HG02981 (cell line): ENCODE measurements around the gene TUBA3D.
"Not testable (repeated sequence)": the region's sequence is repeated elsewhere in the genome, so short reads cannot be mapped to it uniquely, and the experiment has no call there.

Experiments
- ATAC-seq: cut with Tn5 transposase; IDR thresholded peaks from one replicate; pipeline ENCODE4 v1.9.1; 2021; ENCODE audit warnings: mild to moderate bottlenecking, moderate library complexity; ENCODE audit not compliant: unreplicated experiment

TUBA3D gene

DNA sequence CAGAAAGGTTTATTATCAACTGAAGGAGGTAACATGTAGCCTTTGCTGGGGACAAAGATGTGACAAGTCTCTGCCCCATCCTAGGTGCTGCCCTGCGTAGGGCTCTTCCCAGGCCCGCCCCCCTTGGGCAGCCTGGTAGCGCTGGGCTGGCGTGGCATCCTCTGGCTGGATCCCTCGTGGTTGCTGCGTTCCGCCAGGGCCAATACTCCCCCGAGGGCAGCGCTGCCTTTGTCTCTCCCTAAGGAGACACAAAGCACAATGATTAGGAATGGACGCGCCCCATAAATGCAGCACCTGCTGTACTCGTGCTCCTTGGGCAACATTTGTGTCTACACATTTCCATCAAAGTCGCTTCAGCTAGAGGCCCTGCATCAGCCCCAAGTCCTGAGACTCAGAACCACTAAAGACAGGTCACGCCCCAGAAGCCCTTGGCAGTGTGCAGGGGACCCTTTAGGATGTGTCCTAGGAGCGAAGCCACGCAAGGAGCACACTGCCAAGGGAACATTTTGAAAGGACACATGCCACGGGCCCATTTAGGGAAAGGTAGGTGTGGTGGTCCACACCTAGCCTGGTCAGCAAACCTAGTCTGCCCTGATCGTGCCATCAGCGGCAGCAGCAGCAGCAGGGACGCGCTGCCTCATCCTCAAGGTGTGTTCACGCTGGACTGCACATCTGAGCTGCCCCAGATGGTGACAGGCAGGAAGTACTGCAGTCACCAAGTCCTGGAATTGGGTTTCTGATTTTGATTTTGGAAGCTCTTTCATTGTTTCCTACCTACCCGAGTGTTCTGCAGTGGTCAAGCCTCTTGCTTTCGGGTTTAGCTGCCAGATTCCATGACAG is 8.3 kb downstream of the TUBA3D start:
- ATAC-seq: not testable (repeated sequence)

DNA sequence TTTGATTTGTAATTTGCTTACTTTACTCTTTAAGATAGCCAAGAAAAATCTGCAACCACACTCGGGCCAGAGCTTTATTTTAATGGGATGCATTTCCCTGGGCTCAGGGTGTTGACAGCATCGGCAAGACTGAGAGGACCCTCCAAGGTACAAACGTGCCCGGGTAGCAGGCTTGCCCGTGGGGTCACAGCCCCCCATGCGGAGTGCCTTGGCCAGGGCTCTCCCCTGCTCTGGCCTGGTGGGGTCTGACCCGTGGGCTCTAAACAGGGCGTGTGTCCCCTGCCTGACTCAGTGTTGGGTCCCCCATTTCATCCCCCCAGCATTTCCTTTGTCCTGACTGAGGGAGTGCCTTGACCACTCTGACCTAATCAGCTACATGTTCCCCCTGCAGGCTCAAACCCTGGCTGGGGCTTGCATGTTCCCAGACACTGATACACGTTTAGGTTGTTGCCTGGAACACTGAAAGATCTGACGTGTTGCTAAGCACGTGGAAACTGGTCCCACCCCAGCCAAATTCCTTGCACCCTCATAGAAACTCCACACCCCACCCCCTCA is 9.1 kb downstream of the TUBA3D start:
- not testable (repeated sequence) for ATAC-seq

DNA sequence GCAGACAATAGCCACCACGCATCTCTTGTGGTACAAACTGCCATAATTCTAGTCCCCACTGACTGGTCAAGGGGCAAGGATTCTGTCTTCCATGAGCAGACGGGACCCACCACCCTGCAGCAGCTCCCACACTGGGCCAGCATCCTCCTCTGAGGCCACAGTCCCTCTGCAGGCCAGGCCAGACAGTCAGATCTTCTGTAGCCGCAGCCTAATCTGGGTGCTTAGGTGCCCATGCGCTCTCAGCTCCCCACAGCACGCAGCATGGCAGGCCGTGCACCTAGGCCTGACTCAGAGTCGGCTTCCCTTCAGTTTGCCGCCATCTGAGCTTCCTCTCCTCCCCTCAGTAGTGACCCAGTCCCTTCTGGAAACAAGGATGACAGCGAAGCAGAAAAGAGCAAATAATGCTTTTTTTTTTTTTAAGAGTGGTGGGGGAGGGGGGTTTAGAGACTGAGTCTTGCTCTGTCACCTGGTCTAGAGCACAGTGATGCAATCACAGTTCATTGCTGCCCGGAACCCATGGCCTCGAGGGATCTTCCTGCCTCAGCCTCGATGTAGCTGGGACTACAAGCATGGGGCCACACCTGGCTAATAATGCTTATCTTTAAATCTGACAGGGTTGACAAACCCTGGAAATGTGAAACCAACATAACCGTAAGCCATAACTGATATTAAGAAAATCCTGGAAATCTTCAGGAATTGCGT is 10.4 kb downstream of the TUBA3D start:
- not testable (repeated sequence) for ATAC-seq

DNA sequence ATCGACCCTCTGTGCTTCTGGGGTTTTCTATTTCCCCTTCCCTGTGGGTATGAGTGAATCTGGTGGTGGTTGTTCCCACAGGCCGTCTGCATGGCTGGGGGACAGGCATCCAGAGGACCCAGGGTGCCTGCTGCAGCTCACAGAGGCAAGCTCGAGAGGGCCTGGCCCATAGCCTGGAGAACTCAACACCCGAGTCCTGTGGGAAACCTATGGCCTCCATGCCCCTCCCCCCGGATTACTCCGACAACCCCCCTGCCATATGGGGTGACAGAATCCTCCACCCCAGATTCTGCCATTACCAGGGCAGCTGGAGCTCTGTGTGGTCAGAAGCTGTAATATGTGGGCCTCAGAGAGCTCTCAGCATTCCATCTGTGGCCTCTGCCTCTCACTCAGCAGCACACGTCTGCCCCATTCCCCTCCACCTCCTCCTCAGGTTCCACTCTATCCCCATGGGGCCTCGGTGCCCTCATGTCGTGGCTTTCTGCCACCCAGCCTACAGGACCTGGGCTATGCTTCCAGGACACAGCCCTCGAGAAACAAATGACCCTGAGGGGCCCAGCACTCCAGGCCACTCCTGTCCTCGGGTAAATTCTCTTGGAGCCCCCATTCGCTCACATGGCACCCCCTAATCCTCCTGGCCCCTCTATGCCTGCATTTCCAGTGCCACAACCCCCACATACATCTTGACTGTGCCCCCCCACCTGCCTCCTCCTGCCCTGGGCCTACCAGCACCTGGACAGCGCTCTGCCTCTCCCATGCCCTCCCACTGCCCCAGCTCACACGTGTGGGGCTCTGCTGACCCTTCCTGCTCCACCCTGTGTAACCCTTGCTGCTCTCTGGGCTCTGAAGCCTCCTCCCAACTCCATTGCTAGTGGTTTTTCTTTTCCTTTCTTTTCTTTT is 12.6 kb downstream of the TUBA3D start:
- ATAC-seq: no peak

DNA sequence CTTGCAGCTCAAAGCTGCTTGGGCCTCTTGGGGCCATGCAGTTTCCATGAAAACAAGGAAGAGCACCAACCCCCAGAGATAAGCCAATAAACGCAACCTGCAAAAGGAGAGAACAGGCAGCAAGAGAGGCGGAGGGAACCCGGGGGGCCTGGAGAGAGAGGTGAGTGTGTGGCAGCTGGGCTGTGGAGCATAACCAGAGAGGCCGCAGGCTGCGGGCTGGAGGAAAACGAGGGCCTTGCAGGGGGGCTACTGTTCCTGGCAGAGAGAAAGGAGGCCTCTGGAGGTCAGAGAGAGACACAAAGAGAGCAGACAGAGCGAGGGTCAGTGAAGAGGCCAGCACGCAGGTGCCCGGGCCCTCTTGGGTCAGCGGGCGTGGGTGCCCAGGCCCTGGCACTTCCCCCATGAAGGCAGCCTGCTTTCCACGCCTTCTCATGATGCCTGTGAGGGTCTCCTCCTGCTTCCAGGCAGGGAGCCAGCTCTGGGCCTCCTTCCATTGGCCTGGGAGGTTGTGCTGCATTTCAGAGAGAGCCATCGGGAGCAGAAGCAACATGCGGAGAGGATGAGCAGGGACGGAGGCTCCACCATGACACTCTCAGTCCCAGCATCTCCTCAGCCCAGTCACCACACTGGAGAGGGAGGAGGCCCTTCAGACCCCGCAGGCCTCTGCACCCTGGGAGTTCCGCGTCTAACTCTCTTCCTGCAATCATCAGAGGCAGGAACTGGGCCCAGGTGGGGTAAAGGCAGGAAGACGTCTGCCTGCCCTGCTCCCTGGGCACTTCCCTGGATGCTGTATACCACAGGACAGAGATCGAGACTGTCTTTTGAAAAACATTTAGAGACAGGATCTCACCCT is 14.9 kb downstream of the TUBA3D start:
- ATAC-seq: not testable (repeated sequence)

DNA sequence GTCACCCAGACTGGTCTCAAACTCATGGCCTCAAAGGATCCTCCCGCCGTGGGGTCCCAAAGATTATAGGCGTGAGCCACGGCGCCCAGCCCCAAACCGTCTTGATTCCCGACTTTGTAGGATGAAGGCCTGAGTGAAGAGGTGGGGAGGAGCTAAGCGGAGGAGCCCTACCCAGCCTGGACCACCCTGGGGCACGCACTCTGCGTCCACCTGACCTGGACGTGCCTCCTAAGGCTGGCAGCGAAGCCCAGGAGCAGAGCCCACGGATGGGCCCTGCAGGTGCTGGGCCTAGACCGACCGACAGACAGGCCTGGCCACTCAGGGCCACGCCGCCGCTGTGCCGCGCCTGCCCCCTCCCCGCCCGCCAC is 15.5 kb downstream of the TUBA3D start:
- ATAC-seq: not testable (repeated sequence)

- ATAC-seq: peak; percentile 14
Observed at GRCh38 chr2:131492015-131492417, 16.1 kb downstream of the TUBA3D start, which contains the start of gene MZT2A. TSS of gene MZT2A (minus strand) at chr2:131492397. CDS start at chr2:131492376, 21 bp downstream.

- ATAC-seq: peak; percentile 70
Observed at GRCh38 chr2:131492418-131493198, 16.7 kb downstream of the TUBA3D start.

DNA sequence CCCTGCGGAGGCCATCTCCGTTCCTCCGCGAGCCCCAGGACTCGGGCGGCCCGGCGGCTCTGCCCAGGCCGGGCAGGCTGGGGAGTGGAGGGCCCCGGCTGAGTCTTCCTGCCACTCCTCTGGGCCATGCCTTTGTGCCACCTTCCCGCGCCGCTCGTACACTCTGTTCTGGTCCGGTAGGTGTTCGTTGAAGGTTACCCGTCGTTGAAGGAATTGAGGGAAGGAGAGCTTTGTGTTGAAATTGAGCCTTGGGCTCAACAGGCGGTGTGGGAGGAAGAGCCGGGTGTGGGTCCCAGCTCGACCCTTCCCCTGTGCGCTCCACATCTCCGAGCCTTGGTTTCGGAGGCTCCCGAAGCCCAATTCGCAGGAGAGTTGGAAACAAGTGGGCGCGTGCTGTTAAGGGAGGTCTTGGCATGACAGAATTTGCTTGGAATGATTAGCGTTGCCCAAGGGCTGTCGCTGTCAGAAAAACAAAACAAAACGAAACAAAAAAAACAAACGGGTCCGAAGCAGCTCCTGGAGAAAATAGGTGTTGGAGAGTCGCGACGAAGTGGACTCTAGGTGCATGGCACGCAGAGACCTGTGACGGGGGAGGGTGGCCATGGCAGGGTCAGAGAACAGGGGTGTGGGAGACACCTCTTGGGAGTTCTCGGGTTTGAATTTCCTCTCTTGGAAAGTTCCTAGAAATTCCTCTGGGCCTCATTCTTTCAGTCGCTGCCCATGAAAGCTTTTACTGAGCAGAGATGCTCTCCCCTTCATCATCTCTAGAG is 17.5 kb downstream of the TUBA3D start:
- ATAC-seq: peak; percentile 19

DNA sequence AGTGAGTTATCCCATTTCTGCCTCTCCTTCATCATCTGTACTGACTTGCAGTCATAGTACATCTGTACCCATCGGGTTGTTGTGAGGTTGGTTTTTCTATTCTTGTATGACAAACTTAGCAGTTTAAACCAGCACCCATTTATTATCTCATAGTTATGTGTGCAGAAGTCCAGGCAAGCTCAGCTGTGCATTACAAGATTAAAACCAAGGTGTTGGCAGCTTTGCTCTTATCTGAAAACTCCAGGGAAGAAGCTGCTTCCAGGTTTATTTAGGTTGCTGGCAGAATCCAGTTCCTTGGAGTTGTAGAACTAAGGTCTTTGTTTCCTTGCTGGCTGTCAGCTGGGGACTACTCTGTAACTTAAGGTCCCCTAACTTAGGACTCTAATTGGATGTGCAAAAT is 19.6 kb downstream of the TUBA3D start:
- not testable (repeated sequence) for ATAC-seq

GRCh38 chr2:131498321-131498973 is 22.5 kb downstream of the TUBA3D start:
- peak; percentile 84 for ATAC-seq

DNA sequence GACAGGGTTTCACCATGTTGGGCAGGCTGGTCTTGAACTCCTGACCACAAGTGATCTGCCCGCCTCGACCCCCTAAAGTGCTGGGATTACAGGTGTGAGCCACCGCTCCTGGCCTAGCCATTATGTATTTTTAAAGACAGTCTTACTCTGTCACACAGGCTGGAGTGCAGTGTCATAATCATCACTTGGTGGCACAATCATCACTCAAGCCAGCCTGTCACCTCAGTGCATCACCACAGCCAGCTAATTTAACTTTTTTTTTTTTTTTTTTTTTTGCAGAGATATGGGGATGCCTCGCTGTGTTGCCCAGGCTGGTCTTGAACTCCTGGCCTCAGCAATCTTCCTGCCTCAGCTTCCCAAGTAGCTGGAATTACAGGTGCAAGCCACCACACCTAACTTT is 27.7 kb downstream of the TUBA3D start:
- not testable (repeated sequence) for ATAC-seq

- not testable (repeated sequence) for ATAC-seq
Observed at GRCh38 chr2:131504082-131504750, 28.3 kb downstream of the TUBA3D start.

GRCh38 chr2:131509615-131510014 is 33.7 kb downstream of the TUBA3D start:
- ATAC-seq: no peak

DNA sequence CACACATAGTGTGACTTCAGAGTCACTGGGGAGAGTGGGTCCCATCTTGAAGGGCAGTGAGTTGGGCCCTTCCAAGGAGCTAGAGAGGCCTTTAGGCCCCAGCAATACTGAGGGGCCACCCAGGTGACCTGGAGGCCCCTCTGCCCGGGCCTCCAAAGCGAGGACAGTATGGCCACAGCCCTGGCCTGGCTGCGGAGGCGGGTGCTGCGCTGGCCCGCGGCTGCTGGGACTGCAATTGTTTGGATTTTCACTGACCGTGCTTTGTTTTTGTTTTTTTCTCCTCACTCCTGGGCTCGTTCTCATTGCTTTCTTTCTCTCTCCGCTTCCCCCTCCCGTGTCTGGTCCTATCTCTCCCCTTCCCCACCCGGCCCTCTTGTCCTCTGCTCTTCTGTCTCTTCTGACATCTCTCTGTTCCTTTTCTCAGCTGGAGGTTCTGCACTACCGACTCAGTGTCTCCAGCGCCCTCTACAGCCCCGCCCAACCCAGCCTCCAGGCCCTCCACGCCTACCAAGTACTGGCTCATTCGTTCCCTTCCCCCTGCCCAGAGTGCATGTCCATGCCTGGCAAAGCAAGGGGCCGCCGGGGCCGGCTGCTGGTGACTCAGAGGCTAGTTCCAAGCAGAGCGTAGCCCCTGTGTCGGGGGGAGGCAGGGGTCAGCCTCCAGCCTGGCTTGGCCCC is 35.5 kb downstream of the TUBA3D start:
- ATAC-seq: not testable (repeated sequence)

- ATAC-seq: not testable (repeated sequence)
Observed at GRCh38 chr2:131511969-131512870, 36.3 kb downstream of the TUBA3D start.
